ENCODE measurements around the gene LKAAEAR1.
"Not testable (repeated sequence)": the region's sequence is repeated elsewhere in the genome, so short reads cannot be mapped to it uniquely, and the experiment has no call there.

DNA sequence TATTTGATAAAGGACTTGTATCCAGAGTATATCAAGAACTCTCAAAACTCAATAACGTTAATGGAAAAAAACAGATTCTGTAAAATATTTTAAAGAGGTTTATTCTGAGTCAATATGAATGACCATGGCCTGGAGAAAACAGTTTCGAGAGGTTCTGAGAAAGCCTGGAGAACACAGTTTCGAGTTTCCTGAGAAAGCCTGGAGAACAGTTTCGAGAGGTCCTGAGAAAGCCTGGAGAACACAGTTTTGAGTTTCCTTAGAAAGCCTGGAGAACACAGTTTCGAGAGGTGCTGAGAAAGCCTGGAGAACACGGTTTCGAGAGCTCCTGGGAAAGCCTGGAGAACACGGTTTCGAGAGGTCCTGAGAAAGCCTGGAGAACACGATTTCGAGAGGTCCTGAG, 38.7 kb upstream of the LKAAEAR1 start:
- TF ChIP-seq, protein P1, sequence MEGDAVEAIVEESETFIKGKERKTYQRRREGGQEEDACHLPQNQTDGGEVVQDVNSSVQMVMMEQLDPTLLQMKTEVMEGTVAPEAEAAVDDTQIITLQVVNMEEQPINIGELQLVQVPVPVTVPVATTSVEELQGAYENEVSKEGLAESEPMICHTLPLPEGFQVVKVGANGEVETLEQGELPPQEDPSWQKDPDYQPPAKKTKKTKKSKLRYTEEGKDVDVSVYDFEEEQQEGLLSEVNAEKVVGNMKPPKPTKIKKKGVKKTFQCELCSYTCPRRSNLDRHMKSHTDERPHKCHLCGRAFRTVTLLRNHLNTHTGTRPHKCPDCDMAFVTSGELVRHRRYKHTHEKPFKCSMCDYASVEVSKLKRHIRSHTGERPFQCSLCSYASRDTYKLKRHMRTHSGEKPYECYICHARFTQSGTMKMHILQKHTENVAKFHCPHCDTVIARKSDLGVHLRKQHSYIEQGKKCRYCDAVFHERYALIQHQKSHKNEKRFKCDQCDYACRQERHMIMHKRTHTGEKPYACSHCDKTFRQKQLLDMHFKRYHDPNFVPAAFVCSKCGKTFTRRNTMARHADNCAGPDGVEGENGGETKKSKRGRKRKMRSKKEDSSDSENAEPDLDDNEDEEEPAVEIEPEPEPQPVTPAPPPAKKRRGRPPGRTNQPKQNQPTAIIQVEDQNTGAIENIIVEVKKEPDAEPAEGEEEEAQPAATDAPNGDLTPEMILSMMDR (conservative IDR thresholded peaks at IDR 0.05; ENCODE audit: low read length) = not testable (repeated sequence)
- TF ChIP-seq EZH2phosphoT487 (IDR thresholded peaks at IDR 0.05; ENCODE audit: borderline replicate concordance, low read depth, low read length) = not testable (repeated sequence)

Data from OCI-LY7 (cell line).